ENCODE results near the gene LRP6.

DNA sequence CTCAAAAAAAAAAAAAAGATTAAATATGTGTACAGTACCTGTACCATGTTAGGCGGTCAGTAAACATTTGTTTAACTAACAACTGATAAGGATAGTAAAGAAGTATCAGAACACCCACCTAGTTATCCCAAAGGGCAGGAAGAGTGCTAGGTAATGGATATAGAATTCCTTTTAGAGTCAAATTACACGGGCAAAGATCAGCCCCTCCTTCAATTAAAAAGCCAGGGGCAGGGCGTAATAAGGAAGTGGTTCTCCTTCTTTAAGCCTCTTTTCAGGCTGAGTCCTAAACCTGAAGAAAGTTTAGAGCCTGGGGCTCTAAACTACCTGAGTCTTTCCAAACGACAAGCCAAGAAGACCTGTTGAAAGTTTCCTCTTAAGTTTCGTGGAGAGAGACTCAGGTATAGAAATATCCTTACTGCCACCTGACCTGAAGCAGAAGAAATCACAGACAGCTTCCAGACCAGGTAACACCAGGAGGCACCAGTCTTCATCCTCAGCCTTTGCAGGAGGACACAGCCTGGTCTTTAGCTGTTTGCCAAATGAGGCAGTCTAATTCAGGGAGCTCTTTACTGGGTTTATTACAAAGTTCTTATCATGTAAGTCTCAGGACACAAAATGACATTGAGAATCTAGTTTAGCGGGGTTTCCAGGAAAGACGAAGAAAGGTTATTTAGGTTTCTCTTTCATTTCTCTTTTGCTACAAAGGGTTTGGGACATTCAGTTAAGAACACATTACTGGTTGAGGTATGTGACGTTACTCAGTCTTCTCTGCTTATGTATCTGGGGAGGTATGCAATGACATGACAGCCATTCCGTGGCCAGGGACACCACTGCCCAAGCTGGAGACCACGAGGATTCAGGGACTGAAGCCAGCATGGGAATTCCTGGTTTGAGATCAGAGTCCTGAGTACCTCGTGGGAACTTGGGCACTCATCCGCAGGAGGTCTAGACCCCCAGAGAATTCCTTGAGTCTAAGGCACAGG lies 195.9 kb downstream of the LRP6 start, which contains the start of gene BCL2L14:
- TF ChIP-seq, protein P1, sequence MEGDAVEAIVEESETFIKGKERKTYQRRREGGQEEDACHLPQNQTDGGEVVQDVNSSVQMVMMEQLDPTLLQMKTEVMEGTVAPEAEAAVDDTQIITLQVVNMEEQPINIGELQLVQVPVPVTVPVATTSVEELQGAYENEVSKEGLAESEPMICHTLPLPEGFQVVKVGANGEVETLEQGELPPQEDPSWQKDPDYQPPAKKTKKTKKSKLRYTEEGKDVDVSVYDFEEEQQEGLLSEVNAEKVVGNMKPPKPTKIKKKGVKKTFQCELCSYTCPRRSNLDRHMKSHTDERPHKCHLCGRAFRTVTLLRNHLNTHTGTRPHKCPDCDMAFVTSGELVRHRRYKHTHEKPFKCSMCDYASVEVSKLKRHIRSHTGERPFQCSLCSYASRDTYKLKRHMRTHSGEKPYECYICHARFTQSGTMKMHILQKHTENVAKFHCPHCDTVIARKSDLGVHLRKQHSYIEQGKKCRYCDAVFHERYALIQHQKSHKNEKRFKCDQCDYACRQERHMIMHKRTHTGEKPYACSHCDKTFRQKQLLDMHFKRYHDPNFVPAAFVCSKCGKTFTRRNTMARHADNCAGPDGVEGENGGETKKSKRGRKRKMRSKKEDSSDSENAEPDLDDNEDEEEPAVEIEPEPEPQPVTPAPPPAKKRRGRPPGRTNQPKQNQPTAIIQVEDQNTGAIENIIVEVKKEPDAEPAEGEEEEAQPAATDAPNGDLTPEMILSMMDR (optimal IDR thresholded peaks at IDR 0.05 in 1 of 3, IDR thresholded peaks at IDR 0.05 in 1 of 3, conservative IDR thresholded peaks at IDR 0.05 in 1 of 3; ENCODE audit: extremely low read depth in 1 of 3, insufficient read depth in 2 of 3, low read length in 3 of 3): peak in 2 of 3 experiments; percentile 32 to 45
- TF ChIP-seq EZH2 (IDR thresholded peaks at IDR 0.05; ENCODE audit: low read length): no peak
